ENCODE data around the gene ZNF384.
A peak's percentile ranks its signal among the peaks of the same experiment; 100 is the strongest.

GRCh38 chr12:6688999-6689882 is at the start of gene ZNF384:
- TF ChIP-seq POLR2A (IDR thresholded peaks at IDR 0.05) (peak in 2 of 4 donors; percentile 49 to 60), POLR2AphosphoS5 (IDR thresholded peaks at IDR 0.05) (peak; percentile 82 to 83), CTCF (IDR thresholded peaks at IDR 0.05) (peak in 5 of 6 experiments; percentile 7 to 54 (median 49)), EP300 (IDR thresholded peaks at IDR 0.05) (peak in 1 of 4 donors; percentile 44)
